Medulla oblongata (tissue), 1 donor: ENCODE results near the gene RASSF7.

Experiments
- DNase-seq: peaks from one replicate; pipeline ENCODE4 v3.0.0-alpha.2; 2015; ENCODE audit errors: extremely low spot score

Gene RASSF7

DNA sequence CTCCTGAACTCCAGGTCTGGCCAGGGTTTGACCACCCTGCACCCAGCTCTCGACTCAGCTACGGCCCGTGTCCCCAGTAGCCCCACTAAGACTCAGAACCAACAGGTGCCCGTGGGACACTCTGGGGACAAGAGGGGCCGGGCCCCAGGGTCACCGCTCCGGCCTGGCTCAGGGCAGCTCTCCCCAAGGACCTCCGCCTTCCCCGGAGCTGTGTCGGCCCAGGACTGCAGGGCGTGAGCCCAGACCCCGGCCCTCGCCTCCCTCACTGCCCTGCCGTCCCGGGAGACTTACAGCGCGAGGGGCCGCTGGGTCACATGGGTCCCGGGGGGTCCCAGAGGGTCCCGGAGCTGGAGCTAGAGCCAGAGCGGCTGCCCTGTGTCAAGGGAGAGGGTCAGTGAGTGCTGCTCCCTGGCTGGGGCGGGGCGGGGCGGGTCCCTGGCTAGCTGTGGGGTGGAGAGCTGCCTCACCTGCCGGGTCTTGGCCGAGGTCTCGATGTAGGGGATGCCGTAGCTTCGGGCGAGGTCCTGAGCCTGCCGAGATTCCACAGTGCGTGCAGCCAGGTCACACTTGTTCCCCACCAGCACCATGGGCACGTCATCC, 27.7 kb upstream of the RASSF7 start:
- no peak for DNase-seq

GRCh38 chr11:533586-534395, 27.0 kb upstream of the RASSF7 start:
- no peak for DNase-seq

DNA sequence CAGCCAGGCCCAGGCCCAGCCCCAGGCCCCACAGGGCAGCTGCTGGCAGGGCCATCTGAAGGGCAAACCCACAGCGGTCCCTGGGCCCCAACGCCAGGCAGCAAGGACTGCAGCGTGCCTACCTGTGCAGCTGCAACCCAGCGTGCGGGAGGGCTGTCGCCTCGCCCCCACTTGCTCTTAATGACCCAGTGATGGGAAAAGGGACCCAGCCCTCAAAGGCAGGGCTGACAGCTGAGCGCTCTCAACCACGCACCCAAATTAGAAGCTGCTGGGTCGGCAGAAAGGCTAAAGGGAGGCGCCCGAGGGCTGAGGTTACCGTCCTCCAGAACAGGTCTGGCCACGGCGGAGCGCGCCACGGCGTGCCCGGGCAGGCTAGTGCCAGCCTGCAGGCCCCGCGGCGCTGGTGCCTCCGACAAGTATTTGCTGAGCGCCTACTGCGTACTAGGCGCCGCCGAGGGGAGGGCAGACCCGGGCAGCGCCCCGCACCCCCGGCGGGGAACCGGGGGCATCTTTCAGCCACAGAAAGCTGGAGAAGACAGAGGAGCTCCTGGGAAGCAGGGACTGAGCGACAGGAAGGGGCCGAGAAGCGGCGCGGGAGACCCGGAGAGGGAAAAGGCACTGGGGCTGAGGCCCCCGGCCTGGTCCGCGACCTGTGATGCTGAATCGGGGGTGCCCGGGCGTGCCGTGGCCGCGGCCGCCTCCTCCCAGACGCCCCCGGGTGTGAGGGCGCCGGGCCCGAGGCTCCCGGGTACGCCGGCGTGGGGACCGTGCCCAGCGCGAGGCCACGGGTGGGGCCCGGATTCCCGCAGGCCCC, 26.2 kb upstream of the RASSF7 start:
- no peak for DNase-seq

DNA sequence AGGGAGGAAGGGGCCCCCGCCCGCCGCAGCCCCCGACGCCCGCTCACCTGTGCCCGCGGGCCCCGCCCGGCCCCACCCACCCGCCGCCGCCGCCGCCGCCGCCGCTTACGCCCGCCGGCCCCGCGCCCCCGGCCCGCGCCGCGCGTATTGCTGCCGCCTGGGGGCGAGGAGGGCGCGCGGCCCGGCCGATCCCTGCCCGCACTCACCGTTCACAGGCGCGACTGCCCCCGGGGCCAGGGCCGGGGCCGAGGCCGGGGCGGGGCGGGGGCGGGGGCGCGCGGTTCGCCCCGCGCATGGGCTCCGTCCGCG, 25.6 kb upstream of the RASSF7 start:
- DNase-seq, result no peak

DNA sequence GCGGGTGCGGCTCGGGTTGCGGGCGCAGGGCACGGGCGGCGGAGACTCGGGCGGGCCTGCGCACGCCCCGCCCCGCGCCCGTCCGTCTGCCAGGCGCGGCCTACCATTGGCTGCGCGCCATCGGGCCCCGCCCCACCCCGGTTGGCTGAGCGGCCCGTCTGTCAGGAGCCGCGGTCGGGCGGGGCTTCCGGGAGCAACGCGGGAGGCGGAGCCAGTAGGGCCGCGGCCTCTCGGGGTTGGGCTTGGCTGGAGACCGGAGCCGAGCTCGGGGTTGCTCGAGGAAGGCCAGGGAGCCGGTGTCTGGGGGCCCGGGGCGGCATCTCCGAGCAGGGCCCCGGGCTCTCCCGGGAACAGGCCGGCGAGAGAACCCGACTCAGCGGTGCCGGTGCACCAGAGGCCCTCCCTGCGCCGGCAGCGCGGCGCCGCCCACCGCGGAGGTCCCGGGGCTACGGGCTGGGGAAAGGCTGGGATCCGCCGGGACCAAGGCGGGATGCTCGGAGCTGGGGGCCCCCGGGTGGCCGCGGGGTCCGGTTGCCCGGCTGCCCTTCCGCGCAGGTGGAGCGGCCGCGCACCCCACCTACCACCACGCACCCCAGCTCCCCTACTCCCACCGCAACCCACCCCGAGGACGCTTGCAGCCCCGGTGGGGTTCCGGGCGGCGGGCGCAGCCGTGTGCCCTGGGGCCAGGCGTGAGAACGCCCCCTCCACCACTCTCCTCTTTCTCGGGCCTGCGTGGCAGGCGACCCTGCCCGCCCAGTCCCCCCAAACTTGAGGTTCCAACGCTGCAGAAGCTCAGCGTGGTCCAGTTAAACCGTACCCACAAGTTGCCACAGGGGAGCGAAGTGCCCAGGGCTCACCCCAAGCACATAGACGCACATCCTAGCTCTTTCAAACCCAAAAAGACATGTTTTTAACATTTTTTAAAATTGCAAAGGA, 25.0 kb upstream of the RASSF7 start, which contains the start of gene HRAS:
HRAS (minus strand) TSS at position 58 of the 936 bp plus-strand sequence.
- DNase-seq, result peak; percentile 97

DNA sequence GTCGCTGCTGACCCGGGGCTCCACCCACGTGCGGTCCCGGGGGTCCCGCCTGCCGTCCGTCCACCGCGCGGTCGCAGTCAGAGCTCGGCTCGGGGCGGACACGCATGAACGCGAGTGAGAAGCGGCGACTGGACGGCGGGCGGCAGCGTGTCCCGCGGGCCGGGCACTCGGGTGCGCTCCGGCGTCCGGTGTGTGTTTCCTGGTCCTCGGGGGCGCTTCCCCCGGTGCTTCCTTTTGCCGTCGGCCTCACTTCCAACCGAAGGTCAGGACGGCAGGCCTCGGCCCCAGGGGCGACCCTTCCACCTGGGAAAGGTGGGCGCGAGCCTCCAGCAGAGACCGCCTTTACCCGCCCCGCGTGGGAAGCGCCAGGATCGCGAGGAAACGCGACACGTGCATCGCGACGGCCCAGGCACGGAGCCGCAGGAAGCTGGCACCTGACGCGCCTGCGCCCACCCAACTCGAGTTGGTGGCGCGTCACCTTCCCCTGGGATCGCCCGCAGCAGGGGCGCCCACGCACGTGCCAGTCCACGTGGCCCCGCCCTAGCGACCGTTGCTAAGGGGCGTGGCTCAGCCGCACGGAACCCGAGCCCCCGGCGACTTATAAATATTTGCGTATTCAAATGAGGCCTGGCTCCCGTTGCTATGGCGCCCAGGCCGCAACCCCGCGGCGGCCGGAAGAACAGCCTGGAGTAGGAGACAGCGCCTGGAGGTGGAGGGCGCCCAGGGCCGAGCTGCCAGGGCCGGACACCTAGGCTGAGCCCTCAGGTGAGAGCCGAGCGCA, 23.7 kb upstream of the RASSF7 start, which contains the start of gene LRRC56:
LRRC56 (plus strand) TSS at position 687 of the 781 bp plus-strand sequence. CDS start 3,158 bp downstream, outside the sequence.
- DNase-seq, result no peak

DNA sequence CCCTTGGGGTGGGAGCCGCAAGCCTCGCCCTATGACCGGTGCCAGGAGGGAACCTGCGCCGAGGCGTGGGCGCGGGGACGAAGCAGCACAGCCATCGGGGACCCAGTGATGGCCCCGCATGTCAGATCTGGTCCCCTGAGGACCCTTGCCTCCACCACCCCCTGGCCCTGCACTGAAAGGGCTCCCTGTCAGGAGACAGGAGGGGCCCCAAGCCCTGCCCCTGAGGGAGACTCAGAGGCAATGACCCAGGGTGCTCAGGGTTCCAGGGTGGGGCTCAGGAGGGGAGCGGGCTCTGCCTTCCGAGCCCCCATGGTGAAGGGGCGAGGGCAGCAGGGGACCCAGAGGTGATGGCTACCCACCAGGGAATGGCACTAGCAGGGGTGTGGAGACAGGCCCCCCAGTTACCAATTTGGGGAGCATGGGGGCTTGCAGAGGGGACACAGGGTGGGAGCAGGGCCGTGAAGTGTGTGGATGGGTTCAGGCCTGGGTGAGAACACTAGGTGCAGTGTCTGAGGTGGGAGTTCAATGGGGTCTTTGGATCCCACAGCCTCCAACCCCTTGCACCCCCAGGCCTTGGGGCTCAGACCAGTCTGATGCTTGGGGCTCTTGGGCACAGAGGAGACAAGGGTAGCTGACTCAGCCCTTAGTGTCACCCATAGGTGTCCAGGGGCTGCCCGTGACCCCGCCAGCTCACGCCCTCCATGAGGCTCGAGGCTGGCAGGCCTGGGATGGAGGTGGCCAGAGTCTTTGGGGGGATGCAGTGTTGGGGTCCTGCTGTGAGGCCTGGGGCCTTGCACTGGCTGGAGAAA, 22.9 kb upstream of the RASSF7 start:
- no peak for DNase-seq

DNA sequence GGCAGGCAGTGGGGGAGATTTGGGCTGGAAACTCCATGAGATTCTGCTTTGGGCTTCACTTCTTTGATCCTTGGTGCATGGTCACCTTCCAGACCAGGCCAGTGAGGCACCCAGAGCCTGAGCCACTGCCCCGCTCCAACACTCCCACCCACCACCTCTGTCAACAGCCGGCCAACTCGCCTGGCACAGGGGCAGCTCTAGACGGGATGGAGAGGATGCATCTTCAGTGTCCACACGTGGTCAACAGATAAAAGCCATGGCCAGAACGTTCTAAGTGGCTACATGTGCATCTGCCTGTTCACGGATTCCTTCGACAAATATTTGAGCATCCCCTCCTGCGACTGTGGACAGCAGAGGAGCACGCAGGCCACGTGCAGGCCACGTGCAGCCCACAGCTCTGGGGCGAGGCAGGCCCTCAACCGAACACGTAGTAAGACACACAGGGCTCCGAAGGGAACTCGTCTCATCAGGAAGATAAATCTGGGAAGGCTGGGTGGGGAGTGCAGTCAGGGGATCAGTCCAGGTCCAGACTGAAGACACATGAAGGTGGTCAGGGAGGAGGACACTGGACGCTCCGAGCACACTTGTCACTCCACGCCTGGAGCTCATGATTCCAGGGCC, 22.2 kb upstream of the RASSF7 start:
- DNase-seq, result no peak

DNA sequence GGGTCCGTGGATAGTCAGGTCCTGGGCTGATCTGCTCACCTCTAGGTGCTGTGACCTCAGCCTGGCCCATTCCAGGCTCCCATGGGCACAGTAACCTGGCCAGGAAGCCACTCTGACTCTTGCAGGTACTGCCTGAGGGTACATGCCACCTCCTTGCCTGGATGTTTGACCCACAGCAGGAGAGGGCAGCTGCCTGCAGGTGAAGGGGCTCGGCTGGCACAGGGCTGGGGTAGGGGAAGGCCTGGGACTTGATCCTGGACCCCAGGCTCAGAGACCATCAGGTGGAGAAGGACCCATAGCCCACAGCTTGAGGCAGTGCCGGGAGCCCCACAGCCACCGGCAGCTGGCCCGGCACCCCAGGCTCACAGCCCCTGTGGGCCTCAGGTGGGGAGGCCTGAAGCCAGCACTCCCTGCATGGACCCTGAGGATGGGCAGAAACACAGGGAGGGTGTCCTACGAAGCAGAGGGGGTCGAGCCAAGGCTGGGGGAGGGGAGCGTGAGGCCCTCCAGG, 20.7 kb upstream of the RASSF7 start:
- DNase-seq, result no peak

GRCh38 chr11:540583-541432, 20.0 kb upstream of the RASSF7 start:
- no peak for DNase-seq

- DNase-seq, result no peak
These were observed 19.3 kb upstream of the RASSF7 start for GRCh38 chr11:541433-541885.

- no peak for DNase-seq
These were observed 16.0 kb upstream of the RASSF7 start for GRCh38 chr11:544817-545166.

GRCh38 chr11:545171-545570, 15.6 kb upstream of the RASSF7 start:
- DNase-seq, result no peak

DNA sequence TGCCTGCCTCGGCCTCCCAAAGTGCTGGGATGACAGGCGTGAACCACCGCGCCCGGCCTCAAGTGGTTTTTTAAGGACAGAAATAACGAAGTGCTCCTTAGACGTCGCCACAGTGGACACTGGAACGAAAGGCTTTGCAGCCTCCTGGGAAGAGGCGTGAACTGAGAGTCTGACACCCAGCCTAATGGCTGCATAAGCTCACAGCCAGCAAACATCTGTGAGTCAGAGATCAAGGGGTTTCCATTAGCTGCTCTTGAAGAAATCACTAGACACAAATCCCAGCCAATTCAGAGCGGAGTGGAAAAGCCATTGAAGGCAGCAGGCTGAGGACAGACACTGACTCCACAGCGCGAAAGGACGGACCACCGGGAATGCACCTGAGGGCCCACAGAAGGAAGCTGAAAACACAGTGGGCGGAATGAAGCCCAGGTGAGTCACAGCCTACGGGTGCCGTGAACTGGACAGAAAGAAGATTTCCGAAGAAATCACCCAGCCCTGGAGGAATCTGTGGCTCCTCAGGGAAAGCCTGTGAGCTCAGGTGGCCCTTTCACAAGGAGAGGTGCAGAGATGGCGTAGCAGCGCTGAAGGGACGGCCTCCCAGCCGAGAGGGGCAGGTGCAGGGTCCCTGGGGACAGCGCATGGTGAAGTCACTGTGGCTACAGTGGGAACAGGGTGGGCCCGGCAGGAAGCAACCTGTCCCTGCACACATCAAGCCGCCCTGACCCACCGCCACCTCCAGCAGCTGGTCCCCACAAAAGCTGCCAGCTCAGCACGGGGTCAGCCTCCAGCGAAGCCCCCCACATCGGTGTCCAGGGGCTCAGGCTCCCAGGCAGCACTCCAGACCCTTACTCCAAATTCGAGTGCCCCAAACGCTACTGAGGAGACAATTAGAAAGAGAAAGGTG, 11.8 kb upstream of the RASSF7 start:
- no peak for DNase-seq

GRCh38 chr11:550021-550745, 10.6 kb upstream of the RASSF7 start:
- DNase-seq, result no peak

DNA sequence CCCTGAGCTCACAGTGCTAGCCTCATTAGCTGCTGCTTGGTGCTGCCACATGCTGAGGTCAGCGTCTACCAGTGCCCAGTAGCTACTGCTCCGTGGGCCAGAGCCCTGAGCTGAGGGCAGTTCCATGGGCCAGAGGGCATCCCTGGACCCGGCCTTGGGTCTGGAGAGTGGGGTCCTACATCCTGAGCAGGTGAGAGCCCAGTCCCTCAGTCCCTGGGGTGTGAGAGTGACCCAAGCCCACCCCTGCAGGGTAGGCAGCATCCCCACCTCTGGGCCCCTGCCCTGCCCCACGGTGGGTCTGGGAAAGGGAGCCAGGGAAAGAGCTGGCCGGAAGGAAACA, 10.1 kb upstream of the RASSF7 start:
- no peak for DNase-seq

GRCh38 chr11:551131-551530, 9.6 kb upstream of the RASSF7 start:
- no peak for DNase-seq
